Ishikawa (cell line): ENCODE results near the gene MKKS.

Experiments used
- EP300 ChIP-seq: IDR thresholded peaks from 2 replicates; pipeline ENCODE4 v1.6.1; 2012; ENCODE audit warnings: borderline replicate concordance
- FOXM1 ChIP-seq: IDR thresholded peaks from 2 replicates; pipeline ENCODE4 v1.6.1; 2012; ENCODE audit warnings: low read depth, borderline replicate concordance
- MAX ChIP-seq: IDR thresholded peaks from 2 replicates; pipeline ENCODE4 v1.6.1; 2012
- RAD21 ChIP-seq: IDR thresholded peaks from 2 replicates; pipeline ENCODE4 v1.6.1; 2012; ENCODE audit warnings: low read depth
- REST ChIP-seq: IDR thresholded peaks from 2 replicates; pipeline ENCODE4 v1.6.1; 2012; ENCODE audit warnings: low read depth, mild to moderate bottlenecking
- TAF1 ChIP-seq: IDR thresholded peaks from 2 replicates; pipeline ENCODE4 v1.6.1; 2012; ENCODE audit warnings: low read depth, mild to moderate bottlenecking
- USF1 ChIP-seq: IDR thresholded peaks from 2 replicates; pipeline ENCODE4 v1.6.1; 2012
- YY1 ChIP-seq: IDR thresholded peaks from 2 replicates; pipeline ENCODE4 v1.6.1; 2012; ENCODE audit warnings: low read depth
- ZBTB7A ChIP-seq: IDR thresholded peaks from 2 replicates; pipeline ENCODE4 v1.6.1; 2012; ENCODE audit warnings: low read depth

- no peak for TF ChIP-seq USF1
- no peak for TF ChIP-seq ZBTB7A
- no peak for TF ChIP-seq EP300
- TF ChIP-seq MAX, result no peak
- no peak for TF ChIP-seq REST
- TF ChIP-seq YY1, result no peak
- TF ChIP-seq TAF1, result no peak
- no peak for TF ChIP-seq FOXM1
- TF ChIP-seq RAD21, result no peak
Measured at GRCh38 chr20:10387686-10388085, 46.3 kb downstream of the MKKS start.
